Measurements from ENCODE around the gene LINC00305. TPM values are rescaled to one million over a fixed set of nuclear protein-coding genes. Genes with fewer than 3 reads are reported as not detected.

Gene LINC00305
- total RNA-seq, result not detected

GRCh38 chr18:64148988-64149387 lies at the start of gene LINC00305:
LINC00305 (minus strand) TSS chr18:64149088.
- no peaks in the 10 kb centered on the region for H3K36me3 ChIP-seq
- no peaks in the 10 kb centered on the region for H3K4me1 ChIP-seq
- H3K9me3 ChIP-seq, result no peaks in the 10 kb centered on the region
- TF ChIP-seq POLR2A (IDR thresholded peaks at IDR 0.05) (no peak), POLR2AphosphoS5 (IDR thresholded peaks at IDR 0.05; ENCODE audit: insufficient read depth in 1 of 2, low read depth in 1 of 2) (no peak), CTCF (IDR thresholded peaks at IDR 0.05) (no peak)
- H3K4me3 ChIP-seq, result no peak within 1 kb of the TSS
- H3K27me3 ChIP-seq, result no peaks in the 10 kb centered on the region
- DNase-seq (ENCODE audit: extremely low spot score in 2 of 2), result no peak
- intact Hi-C loops (cut with DNase I), result no loop called here
- no peak within 1 kb of the TSS for H3K27ac ChIP-seq

GRCh38 chr18:64191069-64191468 lies 42.2 kb upstream of the LINC00305 start:
- Histone ChIP-seq H3K4me3 (no peak overlapping the region), H3K4me1 (no peaks in the 10 kb centered on the region), H3K9me3 (no peaks in the 10 kb centered on the region), H3K36me3 (no peaks in the 10 kb centered on the region), H3K27ac (no peak overlapping the region), H3K27me3 (no peaks in the 10 kb centered on the region)
- no peak for DNase-seq (ENCODE audit: extremely low spot score in 2 of 2)
- TF ChIP-seq POLR2AphosphoS5 (IDR thresholded peaks at IDR 0.05; ENCODE audit: insufficient read depth in 1 of 2, low read depth in 1 of 2) (no peak), CTCF (IDR thresholded peaks at IDR 0.05) (no peak), POLR2A (IDR thresholded peaks at IDR 0.05) (no peak)
- intact Hi-C loops (cut with DNase I), result no loop called here

GRCh38 chr18:64185987-64186386 lies 37.1 kb upstream of the LINC00305 start:
- no peak for TF ChIP-seq POLR2AphosphoS5 (IDR thresholded peaks at IDR 0.05; ENCODE audit: insufficient read depth in 1 of 2, low read depth in 1 of 2)
- no peaks in the 10 kb centered on the region for H3K9me3 ChIP-seq
- no peaks in the 10 kb centered on the region for H3K36me3 ChIP-seq
- no peak for DNase-seq (ENCODE audit: extremely low spot score in 2 of 2)
- H3K4me1 ChIP-seq, result no peaks in the 10 kb centered on the region
- H3K27me3 ChIP-seq, result no peaks in the 10 kb centered on the region
- H3K27ac ChIP-seq, result no peak overlapping the region
- no peak overlapping the region for H3K4me3 ChIP-seq
- intact Hi-C loops (cut with DNase I), result no loop called here

GRCh38 chr18:64183665-64184064 lies 34.8 kb upstream of the LINC00305 start:
- H3K36me3 ChIP-seq, result no peaks in the 10 kb centered on the region
- TF ChIP-seq CTCF (IDR thresholded peaks at IDR 0.05) (no peak), POLR2A (IDR thresholded peaks at IDR 0.05) (no peak), POLR2AphosphoS5 (IDR thresholded peaks at IDR 0.05; ENCODE audit: insufficient read depth in 1 of 2, low read depth in 1 of 2) (no peak)
- H3K4me1 ChIP-seq, result no peaks in the 10 kb centered on the region
- intact Hi-C loops (cut with DNase I), result no loop called here
- no peak overlapping the region for H3K27ac ChIP-seq
- no peak for DNase-seq (ENCODE audit: extremely low spot score in 2 of 2)
- no peaks in the 10 kb centered on the region for H3K27me3 ChIP-seq
- no peak overlapping the region for H3K4me3 ChIP-seq
- H3K9me3 ChIP-seq, result no peaks in the 10 kb centered on the region

GRCh38 chr18:64180617-64181016 lies 31.7 kb upstream of the LINC00305 start:
- H3K27ac ChIP-seq, result no peak overlapping the region
- no peaks in the 10 kb centered on the region for H3K9me3 ChIP-seq
- H3K27me3 ChIP-seq, result no peaks in the 10 kb centered on the region
- no peak overlapping the region for H3K4me3 ChIP-seq
- intact Hi-C loops (cut with DNase I), result no loop called here
- TF ChIP-seq POLR2A (IDR thresholded peaks at IDR 0.05) (no peak), POLR2AphosphoS5 (IDR thresholded peaks at IDR 0.05; ENCODE audit: insufficient read depth in 1 of 2, low read depth in 1 of 2) (no peak), CTCF (IDR thresholded peaks at IDR 0.05) (no peak)
- no peak for DNase-seq (ENCODE audit: extremely low spot score in 2 of 2)
- H3K36me3 ChIP-seq, result no peaks in the 10 kb centered on the region
- H3K4me1 ChIP-seq, result no peaks in the 10 kb centered on the region

GRCh38 chr18:64180171-64180570 lies 31.3 kb upstream of the LINC00305 start:
- intact Hi-C loops (cut with DNase I), result no loop called here
- Histone ChIP-seq H3K36me3 (no peaks in the 10 kb centered on the region), H3K9me3 (no peaks in the 10 kb centered on the region), H3K4me3 (no peak overlapping the region), H3K27ac (no peak overlapping the region), H3K27me3 (no peaks in the 10 kb centered on the region), H3K4me1 (no peaks in the 10 kb centered on the region)
- TF ChIP-seq POLR2A (IDR thresholded peaks at IDR 0.05) (no peak), POLR2AphosphoS5 (IDR thresholded peaks at IDR 0.05; ENCODE audit: insufficient read depth in 1 of 2, low read depth in 1 of 2) (no peak), CTCF (IDR thresholded peaks at IDR 0.05) (no peak)
- DNase-seq (ENCODE audit: extremely low spot score in 2 of 2), result no peak
